ENCODE data around the gene IL1R2. TPM values are rescaled to one million over a fixed set of nuclear protein-coding genes. Genes with fewer than 3 reads are reported as not detected.
"Not testable (repeated sequence)": the region's sequence is repeated elsewhere in the genome, so short reads cannot be mapped to it uniquely, and the experiment has no call there.

The IL1R2 gene
- total RNA-seq, 6 experiments from 2014 or later = 5.5 to 22.8 (median 12.3) TPM

DNA sequence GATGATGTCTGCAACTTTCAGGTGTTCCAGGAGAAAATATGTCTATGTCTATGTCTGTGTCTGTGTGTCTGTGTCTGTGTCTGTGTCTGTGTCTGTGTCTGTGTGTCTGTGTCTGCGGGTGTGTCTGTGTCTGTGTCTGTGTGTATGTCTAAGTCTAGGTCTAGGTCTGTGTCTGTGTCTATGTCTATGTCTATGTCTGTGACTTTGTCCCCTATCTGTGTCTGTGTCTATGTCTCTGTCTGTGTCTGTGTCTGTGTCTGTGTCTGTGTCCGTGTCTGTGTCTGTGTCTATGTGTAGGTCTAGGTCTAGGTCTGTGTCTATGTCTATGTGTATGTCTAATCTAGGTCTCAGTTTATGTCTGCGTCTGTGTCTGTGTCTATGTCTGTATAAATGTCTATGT, 10.5 kb downstream of the IL1R2 start:
- intact Hi-C loops (cut with DNase I) = no loop called here

DNA sequence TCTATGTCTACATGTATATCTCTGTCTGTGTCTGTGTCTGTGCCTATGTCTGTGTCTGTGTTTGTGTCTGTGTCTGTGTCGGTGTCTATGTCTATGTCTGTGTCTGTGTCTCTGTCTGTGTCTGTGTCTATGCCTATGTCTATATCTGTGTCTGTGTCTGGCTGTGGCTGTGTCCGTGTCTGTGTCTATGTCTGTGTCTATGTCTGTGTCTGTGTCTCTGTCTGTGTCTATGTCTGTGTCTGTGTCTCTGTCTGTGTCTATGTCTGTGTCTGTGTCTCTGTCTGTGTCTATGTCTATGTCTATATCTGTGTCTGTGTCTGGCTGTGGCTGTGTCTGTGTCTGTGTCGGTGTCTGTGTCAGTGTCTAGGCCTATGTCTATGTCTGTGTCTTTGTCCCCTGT, 11.1 kb downstream of the IL1R2 start:
- peaks cover 0 to 24% (median 9%) of the 10 kb centered on the region in 4 donors for H3K4me1 ChIP-seq
- intact Hi-C loops (cut with DNase I); H3K27ac ChIP-seq: not testable (repeated sequence)

More for the DNA sequence above, 10.5 kb downstream of the IL1R2 start:
- H3K9me3 ChIP-seq = no peaks in the 10 kb centered on the region
- ATAC-seq (no peak), DNase-seq (no peak)
- peaks cover 0 to 24% (median 9%) of the 10 kb centered on the region in 4 donors for H3K4me1 ChIP-seq
- no peaks in the 10 kb centered on the region for H3K27me3 ChIP-seq
- no peak overlapping the region for H3K27ac ChIP-seq
- TF ChIP-seq POLR2A (IDR thresholded peaks at IDR 0.05) = no peak
- TF ChIP-seq, protein P1, sequence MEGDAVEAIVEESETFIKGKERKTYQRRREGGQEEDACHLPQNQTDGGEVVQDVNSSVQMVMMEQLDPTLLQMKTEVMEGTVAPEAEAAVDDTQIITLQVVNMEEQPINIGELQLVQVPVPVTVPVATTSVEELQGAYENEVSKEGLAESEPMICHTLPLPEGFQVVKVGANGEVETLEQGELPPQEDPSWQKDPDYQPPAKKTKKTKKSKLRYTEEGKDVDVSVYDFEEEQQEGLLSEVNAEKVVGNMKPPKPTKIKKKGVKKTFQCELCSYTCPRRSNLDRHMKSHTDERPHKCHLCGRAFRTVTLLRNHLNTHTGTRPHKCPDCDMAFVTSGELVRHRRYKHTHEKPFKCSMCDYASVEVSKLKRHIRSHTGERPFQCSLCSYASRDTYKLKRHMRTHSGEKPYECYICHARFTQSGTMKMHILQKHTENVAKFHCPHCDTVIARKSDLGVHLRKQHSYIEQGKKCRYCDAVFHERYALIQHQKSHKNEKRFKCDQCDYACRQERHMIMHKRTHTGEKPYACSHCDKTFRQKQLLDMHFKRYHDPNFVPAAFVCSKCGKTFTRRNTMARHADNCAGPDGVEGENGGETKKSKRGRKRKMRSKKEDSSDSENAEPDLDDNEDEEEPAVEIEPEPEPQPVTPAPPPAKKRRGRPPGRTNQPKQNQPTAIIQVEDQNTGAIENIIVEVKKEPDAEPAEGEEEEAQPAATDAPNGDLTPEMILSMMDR (IDR thresholded peaks at IDR 0.05) = no peak
- no peaks in the 10 kb centered on the region for H3K36me3 ChIP-seq
- WGBS (ENCODE audit: insufficient coverage, low coverage, low lambda C conversion rate, missing lambda C conversion rate) = 75% methylated on average over 2 of the region's 3 CpGs
- H3K4me3 ChIP-seq = no peak overlapping the region

DNA sequence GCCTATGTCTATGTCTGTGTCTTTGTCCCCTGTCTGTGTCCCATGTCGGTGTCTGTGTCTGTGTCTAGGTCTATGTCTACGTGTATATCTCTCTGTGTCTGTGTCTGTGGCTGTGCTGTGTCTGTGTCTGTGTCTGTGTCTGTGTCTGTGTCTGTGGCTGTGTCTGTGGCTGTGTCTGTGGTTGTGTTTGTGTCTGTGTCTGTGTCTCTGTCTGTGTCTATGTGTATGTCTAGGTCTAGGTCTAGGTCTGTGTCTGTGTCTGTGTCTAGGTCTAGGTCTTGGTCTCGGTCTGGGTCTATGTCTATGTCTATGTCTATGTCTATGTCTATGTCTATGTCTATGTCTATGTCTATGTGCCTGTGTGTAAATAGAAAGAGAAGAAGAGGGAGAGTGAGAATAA, 11.9 kb downstream of the IL1R2 start:
- no peaks in the 10 kb centered on the region for H3K36me3 ChIP-seq
- H3K4me3 ChIP-seq = no peak overlapping the region
- TF ChIP-seq, protein P1 (IDR thresholded peaks at IDR 0.05) = no peak
- no peak for TF ChIP-seq POLR2A (IDR thresholded peaks at IDR 0.05)
- H3K4me1 ChIP-seq = peaks cover 0 to 19% (median 8%) of the 10 kb centered on the region in 4 donors
- 100% methylated on average over 1 of the region's 3 CpGs for WGBS (ENCODE audit: insufficient coverage, low coverage, low lambda C conversion rate, missing lambda C conversion rate)
- intact Hi-C loops (cut with DNase I) = no loop called here
- ATAC-seq (no peak), DNase-seq (no peak)
- no peaks in the 10 kb centered on the region for H3K27me3 ChIP-seq
- H3K27ac ChIP-seq = no peak overlapping the region
- no peaks in the 10 kb centered on the region for H3K9me3 ChIP-seq

More for the DNA sequence above, 11.1 kb downstream of the IL1R2 start:
- H3K36me3 ChIP-seq, H3K4me3 ChIP-seq, DNase-seq, H3K27me3 ChIP-seq, H3K9me3 ChIP-seq, ATAC-seq: not testable (repeated sequence)
- WGBS (ENCODE audit: insufficient coverage, low coverage, low lambda C conversion rate, missing lambda C conversion rate) = 100% methylated on average over 1 of the region's 3 CpGs

DNA sequence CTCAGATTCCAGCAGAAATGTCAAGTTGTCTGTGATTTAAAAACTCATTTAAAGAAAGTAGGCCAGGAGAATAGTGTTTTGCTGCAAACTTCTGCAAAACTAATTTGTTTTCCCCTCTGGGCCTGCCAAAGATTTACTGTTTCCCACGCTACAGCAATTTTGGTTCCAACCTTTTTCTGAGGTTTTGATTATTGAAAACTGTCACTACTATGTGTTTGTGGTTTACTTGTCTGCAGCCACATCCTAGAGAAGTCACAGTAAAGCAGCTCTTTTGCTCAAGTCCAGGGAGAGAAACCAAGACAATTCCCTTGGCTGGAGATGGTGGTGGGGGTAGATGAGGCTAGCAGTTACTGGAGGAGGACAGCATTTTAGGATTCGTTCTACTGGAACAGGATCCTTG, 12.8 kb downstream of the IL1R2 start:
- H3K27me3 ChIP-seq = no peaks in the 10 kb centered on the region
- no peak overlapping the region for H3K4me3 ChIP-seq
- H3K4me1 ChIP-seq = peaks cover 0 to 14% (median 7%) of the 10 kb centered on the region in 4 donors
- TF ChIP-seq POLR2A (IDR thresholded peaks at IDR 0.05) = no peak
- TF ChIP-seq, protein P1 (IDR thresholded peaks at IDR 0.05) = no peak
- H3K9me3 ChIP-seq = no peaks in the 10 kb centered on the region
- DNase-seq = no peak
- no peak for ATAC-seq
- H3K36me3 ChIP-seq = no peaks in the 10 kb centered on the region
- H3K27ac ChIP-seq = no peak overlapping the region
- 68% methylated on average over 2 of the region's 2 CpGs for WGBS (ENCODE audit: insufficient coverage, low coverage, low lambda C conversion rate, missing lambda C conversion rate)
- intact Hi-C loops (cut with DNase I) = no loop called here

DNA sequence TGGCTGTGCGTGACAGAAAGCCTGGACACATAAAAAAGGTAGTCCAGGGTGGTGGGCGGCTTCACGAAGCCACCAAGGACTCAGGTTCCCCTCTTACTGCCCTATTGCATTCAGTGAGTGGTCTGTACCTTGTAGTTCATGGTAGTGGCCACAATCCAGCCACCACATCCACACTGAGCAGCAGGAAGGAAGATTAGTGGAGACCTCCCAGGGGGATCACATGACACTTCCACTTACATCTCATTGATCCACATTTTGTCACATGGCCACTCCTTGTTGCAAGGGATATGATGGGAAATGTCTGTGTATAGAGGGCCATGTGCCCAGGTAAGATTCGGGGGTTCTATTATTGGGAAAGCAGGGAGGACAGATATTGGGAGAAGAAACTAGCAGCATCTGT, 13.7 kb downstream of the IL1R2 start:
- H3K9me3 ChIP-seq = no peaks in the 10 kb centered on the region
- no peaks in the 10 kb centered on the region for H3K27me3 ChIP-seq
- no peak for DNase-seq
- H3K27ac ChIP-seq = no peak overlapping the region
- intact Hi-C loops (cut with DNase I) = no loop called here
- H3K4me1 ChIP-seq = peaks cover 0 to 7% (median 3%) of the 10 kb centered on the region in 4 donors
- H3K36me3 ChIP-seq = no peaks in the 10 kb centered on the region
- 76% methylated on average over 4 of the region's 4 CpGs for WGBS (ENCODE audit: insufficient coverage, low coverage, low lambda C conversion rate, missing lambda C conversion rate)
- TF ChIP-seq, protein P1 (IDR thresholded peaks at IDR 0.05) = no peak
- no peak for TF ChIP-seq POLR2A (IDR thresholded peaks at IDR 0.05)
- no peak for ATAC-seq
- H3K4me3 ChIP-seq = no peak overlapping the region

Data from right lobe of liver (tissue), 6 donors.